Measurements from ENCODE around the gene IP6K1.

IP6K1 gene

DNA sequence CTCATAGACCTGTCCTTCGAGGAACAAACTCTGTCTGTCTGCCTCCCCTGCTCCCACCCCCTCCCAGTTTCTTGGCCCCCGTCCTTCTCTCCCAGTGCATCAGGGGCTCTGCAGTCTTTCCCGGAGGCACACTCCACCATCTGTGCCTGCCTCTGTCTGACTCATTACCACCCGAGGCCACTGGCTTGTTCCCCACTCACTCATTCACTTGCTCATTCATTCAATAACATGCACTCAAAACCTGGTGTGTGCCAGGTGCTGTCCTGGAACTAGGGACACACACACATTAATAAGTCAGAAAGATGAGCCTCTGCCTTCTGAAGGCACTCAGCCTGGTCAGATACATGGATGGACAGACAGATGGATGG lies 79.2 kb downstream of the IP6K1 start:
- TF ChIP-seq, protein P1, sequence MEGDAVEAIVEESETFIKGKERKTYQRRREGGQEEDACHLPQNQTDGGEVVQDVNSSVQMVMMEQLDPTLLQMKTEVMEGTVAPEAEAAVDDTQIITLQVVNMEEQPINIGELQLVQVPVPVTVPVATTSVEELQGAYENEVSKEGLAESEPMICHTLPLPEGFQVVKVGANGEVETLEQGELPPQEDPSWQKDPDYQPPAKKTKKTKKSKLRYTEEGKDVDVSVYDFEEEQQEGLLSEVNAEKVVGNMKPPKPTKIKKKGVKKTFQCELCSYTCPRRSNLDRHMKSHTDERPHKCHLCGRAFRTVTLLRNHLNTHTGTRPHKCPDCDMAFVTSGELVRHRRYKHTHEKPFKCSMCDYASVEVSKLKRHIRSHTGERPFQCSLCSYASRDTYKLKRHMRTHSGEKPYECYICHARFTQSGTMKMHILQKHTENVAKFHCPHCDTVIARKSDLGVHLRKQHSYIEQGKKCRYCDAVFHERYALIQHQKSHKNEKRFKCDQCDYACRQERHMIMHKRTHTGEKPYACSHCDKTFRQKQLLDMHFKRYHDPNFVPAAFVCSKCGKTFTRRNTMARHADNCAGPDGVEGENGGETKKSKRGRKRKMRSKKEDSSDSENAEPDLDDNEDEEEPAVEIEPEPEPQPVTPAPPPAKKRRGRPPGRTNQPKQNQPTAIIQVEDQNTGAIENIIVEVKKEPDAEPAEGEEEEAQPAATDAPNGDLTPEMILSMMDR (conservative IDR thresholded peaks at IDR 0.05; ENCODE audit: low read depth, low read length) = no peak
- no peak overlapping the region for H3K4me3 ChIP-seq (ENCODE audit: low read depth, low read length)
- no peak for DNase-seq (ENCODE audit: low read depth)

DNA sequence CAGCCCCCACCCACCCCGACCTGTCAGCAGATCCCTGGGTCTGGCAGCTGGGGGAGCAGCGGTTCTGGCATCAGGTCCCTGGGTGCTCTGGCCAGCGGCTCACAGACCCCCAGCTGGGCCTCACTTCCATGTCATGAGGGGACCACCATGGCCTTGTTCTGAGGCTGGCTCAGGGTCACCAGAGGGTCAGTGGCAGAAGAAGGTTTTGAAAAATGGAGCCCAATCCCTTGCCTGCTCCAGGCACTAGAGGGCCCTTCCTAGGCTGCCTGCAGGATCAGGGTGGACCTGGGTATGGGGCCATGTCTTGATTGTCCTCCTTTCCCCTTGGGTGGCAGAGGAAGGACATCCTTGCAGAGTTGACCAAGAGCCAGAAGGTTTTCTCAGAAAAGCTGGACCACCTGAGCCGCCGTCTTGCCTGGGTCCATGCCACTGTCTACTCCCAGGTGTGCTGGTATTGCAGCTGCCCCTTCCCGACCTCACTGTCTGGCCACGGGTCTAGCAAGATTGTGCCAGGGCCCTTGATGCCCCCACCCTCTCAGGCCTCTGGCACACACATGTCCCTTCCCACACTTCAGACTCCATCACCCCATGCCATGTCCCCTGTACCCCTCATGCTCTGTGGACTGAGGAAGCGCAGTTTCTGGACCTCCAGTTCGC lies 79.8 kb downstream of the IP6K1 start:
- no peak for DNase-seq (ENCODE audit: low read depth)
- no peak overlapping the region for H3K4me3 ChIP-seq (ENCODE audit: low read depth, low read length)
- TF ChIP-seq, protein P1 (conservative IDR thresholded peaks at IDR 0.05; ENCODE audit: low read depth, low read length) = no peak

DNA sequence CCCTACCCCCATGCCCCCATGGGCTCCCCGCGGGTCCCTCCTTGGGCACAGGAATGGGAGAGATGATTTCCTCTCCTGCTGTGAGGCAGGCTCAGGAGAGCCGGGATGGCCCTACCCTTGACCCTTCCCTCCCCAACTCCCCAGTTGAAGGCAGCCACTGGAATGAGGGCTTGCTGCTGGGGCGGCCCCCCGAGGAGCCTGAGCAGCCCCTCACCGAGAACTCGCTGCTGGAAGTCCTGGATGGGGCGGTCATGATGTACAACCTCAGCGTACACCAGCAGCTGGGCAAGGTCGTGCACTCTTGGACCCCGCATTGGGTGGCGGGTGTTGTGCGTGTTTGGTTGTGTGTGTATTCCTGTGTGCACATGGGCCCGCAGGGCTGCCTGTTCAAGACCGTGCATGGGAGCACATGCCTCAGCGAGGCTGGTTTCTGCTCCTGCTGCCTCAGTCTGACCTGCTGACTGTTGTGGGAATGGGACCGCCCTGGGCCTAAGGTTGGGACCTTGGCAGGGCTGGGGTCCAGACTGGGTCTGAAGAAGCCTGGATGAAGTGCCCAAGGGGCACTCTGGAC lies 80.9 kb downstream of the IP6K1 start:
- TF ChIP-seq, protein P1 (conservative IDR thresholded peaks at IDR 0.05; ENCODE audit: low read depth, low read length) = no peak
- DNase-seq (ENCODE audit: low read depth) = no peak
- no peak overlapping the region for H3K4me3 ChIP-seq (ENCODE audit: low read depth, low read length)

DNA sequence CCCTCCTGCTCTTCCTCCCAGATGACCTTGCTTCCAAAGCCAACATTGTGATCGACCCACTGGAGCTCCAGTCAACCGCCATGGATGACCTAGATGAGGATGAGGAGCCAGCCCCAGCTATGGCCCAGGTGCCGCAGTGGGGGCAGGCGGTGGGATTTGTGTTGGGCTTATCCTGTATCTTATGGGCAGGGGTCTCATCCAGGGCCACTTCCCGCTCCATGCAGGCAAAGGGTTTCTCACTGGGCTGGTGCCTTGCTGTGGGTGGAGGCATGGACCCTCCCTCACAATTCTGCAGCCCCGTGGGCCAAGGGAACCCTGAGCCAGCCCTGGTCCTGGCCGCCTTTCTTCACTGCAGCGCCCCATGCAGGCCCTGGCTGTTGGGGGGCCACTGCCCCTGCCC lies 81.7 kb downstream of the IP6K1 start:
- no peak for DNase-seq (ENCODE audit: low read depth)
- TF ChIP-seq, protein P1 (conservative IDR thresholded peaks at IDR 0.05; ENCODE audit: low read depth, low read length) = no peak
- H3K4me3 ChIP-seq (ENCODE audit: low read depth, low read length) = no peak overlapping the region

DNA sequence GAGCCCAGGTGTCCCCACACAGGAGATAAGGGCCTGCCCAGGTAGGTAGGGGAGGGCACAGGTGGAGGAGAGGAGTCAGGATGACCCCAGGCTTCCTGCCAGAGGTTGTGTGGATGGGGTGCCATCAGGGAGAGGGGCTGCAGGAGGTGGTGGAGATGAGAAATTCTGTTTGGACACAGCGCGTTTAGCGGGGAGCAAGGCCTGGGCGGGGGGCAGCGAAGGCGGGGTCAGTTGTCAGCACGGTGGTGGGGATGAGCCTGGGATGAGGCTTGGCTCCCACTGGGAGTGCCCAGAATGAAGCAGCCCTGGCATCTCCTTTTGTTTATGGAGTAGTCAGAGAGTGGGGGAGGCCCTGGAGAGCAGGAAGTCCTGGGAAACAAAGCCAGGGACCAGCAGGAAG lies 82.4 kb downstream of the IP6K1 start:
- no peak overlapping the region for H3K4me3 ChIP-seq (ENCODE audit: low read depth, low read length)
- DNase-seq (ENCODE audit: low read depth) = no peak
- TF ChIP-seq, protein P1 (conservative IDR thresholded peaks at IDR 0.05; ENCODE audit: low read depth, low read length) = no peak

DNA sequence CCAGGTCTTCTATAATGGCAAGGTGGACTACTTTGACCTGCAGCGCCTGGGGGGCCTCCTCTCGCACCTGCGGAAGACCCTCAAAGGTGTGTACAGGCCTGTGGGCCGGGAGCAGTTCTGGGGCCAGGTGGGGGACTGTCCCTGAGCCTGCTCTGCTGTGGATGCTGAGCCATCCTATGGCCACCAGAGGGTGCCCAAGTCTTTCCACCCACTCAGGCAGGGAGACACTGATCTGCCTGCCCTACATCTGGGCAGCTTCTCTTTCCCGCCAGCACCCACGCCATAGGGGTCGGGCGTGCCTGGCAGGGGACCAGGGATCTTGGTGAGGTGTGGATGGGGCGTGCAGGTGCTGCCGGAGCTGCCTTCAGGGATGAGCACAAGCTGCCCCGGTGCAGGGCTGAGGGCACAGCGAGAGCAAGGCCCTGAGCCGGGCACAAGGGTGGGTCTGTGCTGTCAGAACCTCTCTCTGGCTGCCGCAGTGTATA lies 82.9 kb downstream of the IP6K1 start:
- DNase-seq (ENCODE audit: low read depth) = peak; percentile 78
- H3K4me3 ChIP-seq (ENCODE audit: low read depth, low read length) = no peak overlapping the region
- TF ChIP-seq, protein P1 (conservative IDR thresholded peaks at IDR 0.05; ENCODE audit: low read depth, low read length) = peak; percentile 90

DNA sequence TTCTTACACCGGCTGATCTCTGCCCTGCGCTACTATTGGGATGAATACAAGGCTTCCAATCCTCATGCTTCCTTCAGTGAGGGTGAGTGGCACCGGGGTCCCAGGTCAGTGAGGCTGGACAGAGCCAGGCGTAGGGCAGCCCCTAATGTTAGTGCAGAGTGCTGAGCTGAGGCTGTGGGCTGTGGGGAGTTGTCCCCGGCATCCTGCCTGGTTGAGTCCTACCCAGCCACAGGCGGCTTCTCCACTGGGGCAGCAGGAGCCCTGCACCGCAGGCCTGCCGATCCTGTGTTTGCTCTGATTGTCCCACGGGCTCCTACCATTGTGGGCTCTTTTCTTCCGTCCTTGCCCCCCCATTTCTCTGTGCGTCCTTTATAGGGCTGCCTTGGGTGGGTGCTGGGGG lies 83.7 kb downstream of the IP6K1 start:
- TF ChIP-seq, protein P1 (conservative IDR thresholded peaks at IDR 0.05; ENCODE audit: low read depth, low read length) = no peak
- no peak overlapping the region for H3K4me3 ChIP-seq (ENCODE audit: low read depth, low read length)
- DNase-seq (ENCODE audit: low read depth) = no peak
